Adrenal gland (tissue), 12 donors: ENCODE results near the gene DOCK8. TPM values are rescaled to one million over a fixed set of nuclear protein-coding genes. Genes with fewer than 3 reads are reported as not detected.

Experiments used
- DNase-seq, 7 donors: peaks; one replicate each; pipeline ENCODE4 v3.0.0-alpha.2; 2019 to 2020
- H3K27ac ChIP-seq, 5 donors: fragments of 200-600 bp; sonication (generic) in 4 of 5; 1 replicate in 3 of 5; 2 replicates in 2 of 5; pipeline versions ENCODE4 v1.5.1 to v1.8.0; 2016 to 2020; ENCODE audit warnings: mild to moderate bottlenecking in 1 of 5
- H3K27me3 ChIP-seq: fragments of 200-600 bp; 2 replicates; pipeline ENCODE4 v1.8.0; 2021
- H3K36me3 ChIP-seq, 2 donors: fragments of 200-600 bp; replicated peaks in 1 of 2; 1 replicate in 1 of 2; 2 replicates in 1 of 2; pipeline versions ENCODE4 v1.5.1 to v1.8.0; 2018 to 2022
- H3K4me1 ChIP-seq, 2 donors: fragments of 200-600 bp; replicated peaks in 1 of 2; 1 replicate in 1 of 2; 2 replicates in 1 of 2; pipeline versions ENCODE4 v1.5.1 to v1.8.0; 2018 to 2021
- H3K4me3 ChIP-seq, 4 donors: fragments of 200-600 bp; sonication (generic) in 3 of 4; one replicate each; pipeline ENCODE4 v1.5.1; 2016 to 2018
- H3K9me3 ChIP-seq, 3 donors: fragments of 200-600 bp; sonication (generic) in 1 of 3; replicated peaks in 1 of 3; 1 replicate in 2 of 3; 2 replicates in 1 of 3; pipeline versions ENCODE4 v1.5.1 to v1.8.0; 2016 to 2021
- CTCF ChIP-seq, 6 experiments: fragments of 450-650 bp in 4 of 6; fragments of 200-600 bp in 2 of 6; sonication (generic) in 1 of 6; IDR thresholded peaks; 1 replicate in 5 of 6; 2 replicates in 1 of 6; pipeline versions ENCODE4 v1.5.1 to v1.8.0; 2016 to 2021; ENCODE audit warnings: antibody characterized with exemption in 6 of 6, mild to moderate bottlenecking in 2 of 6, moderate library complexity in 1 of 6
- POLR2A ChIP-seq, 2 donors: fragments of 450-650 bp; IDR thresholded peaks; one replicate each; pipeline ENCODE4 v1.6.1; 2017; ENCODE audit warnings: antibody characterized with exemption in 2 of 2, mild to moderate bottlenecking in 2 of 2, moderate library complexity in 1 of 2
- WGBS, 4 donors: extraction: QIAGEN DNeasy Blood & Tissue Kit in 2 of 4; methylation state at CpG; one replicate each; pipeline versions ENCODE4 v1.1.5 to v1.1.7; 2013 to 2017; 5-methylcytosine and 5-hydroxymethylcytosine counted together
- intact Hi-C, 2 donors: fragments of 100-400 bp; cut with DNase I; formaldehyde crosslinking; loops; one replicate each; pipeline versions ENCODE4 v1.14.1 to v1.15.0; 2022 to 2023
- polyA plus RNA-seq, 3 donors: library from polyadenylated mRNA; stranded (reverse); fragments of 200-250 nt in 2 of 3; fragments of 350-450 nt in 1 of 3; fragmentation: Illumina TruSeq in 1 of 3; extraction: RNeasy Lipid Tissue Mini Kit (QIAGEN cat#74804) in 1 of 3; gene quantifications; one replicate each; pipeline ENCODE4 v1.2.3, GENCODE V29; 2013 to 2014
- total RNA-seq, 9 donors: library from RNA; depleted of rRNA in 4 of 9; stranded (reverse); fragments of >200 nt in 4 of 9; fragments of 120-200 nt in 1 of 9; fragmentation: NEBNext Ultra II Directional in 1 of 9; extraction: Animal tissue kit (Norgen Biotek cat#: 25700) in 1 of 9; gene quantifications; one replicate each; pipeline versions ENCODE4 v1.1.0 to v1.2.4, GENCODE V29; 2013 to 2023
- donor health status: healthy with polysubstance abuse.
- donor health status: Bipolar disorder and iron deficiency.
- donor health status: DM: yes; HTN: yes; CAD: no.
- donor health status: DM: no; HTN: no; CAD: no.
- donor health status: DM: no; HTN: no; CAD: no.
- donor health status: DM: yes; HTN: yes; CAD: no.

DOCK8 gene
- total and polyA plus RNA-seq, 12 donors: 8.3 to 134 (median 40.5) TPM

DNA sequence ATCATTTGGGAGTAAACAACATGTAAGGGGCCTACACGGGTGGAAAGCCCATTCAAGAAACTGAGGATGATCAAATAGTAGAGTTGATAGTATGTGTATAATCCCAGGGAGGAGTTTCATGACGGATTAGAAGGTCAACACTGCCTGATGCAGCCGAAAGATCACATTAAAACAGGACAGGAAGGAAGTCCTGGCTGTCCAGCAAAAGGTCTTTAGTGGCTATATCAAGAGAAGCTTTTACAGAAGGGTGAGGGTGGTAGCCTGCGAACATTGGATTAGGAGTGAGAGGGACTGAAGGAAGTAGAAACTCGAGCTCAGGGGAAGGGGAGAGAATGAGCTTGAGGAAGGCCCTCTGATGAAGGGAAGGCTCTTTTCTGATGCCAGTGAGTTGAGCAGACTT, 36.0 kb downstream of the DOCK8 start:
- Histone ChIP-seq H3K4me3 (no peak overlapping the region), H3K27ac (peak overlapping the region in 1 of 5 donors; percentile 31), H3K9me3 (no peaks in the 10 kb centered on the region), H3K36me3 (no peaks in the 10 kb centered on the region), H3K27me3 (no peaks in the 10 kb centered on the region), H3K4me1 (peaks cover 10 to 15% of the 10 kb centered on the region in 2 donors)
- TF ChIP-seq POLR2A (IDR thresholded peaks at IDR 0.05) (no peak), CTCF (IDR thresholded peaks at IDR 0.05) (no peak)
- intact Hi-C loops: no loop called here
- WGBS, 4 donors: 46 to 60% (median 52%) methylated on average over 5 of the region's 5 CpGs
- no peak for DNase-seq

DNA sequence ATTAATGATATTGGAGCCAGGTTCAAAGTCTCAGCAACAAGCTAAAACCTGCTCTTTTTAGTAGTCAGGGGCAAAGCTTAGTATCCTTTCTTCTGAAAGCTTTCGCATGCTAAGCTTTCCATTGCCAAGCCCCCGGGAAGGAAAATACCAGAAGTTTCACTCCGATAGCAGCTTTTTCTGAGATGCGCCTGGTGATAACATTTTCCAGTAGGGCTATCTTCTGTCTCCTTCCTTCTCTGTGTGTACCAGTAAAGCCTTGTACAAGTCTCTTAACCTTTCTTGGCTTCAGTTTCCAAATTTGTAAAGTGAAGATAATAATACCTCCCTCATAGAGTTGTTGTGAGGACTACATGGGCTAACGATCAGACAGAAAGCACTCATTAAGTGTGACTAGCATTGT, 36.7 kb downstream of the DOCK8 start:
- 79 to 97% (median 91%) methylated on average over 5 of the region's 5 CpGs for WGBS, 4 donors
- intact Hi-C loops: no loop called here
- DNase-seq: no peak

DNA sequence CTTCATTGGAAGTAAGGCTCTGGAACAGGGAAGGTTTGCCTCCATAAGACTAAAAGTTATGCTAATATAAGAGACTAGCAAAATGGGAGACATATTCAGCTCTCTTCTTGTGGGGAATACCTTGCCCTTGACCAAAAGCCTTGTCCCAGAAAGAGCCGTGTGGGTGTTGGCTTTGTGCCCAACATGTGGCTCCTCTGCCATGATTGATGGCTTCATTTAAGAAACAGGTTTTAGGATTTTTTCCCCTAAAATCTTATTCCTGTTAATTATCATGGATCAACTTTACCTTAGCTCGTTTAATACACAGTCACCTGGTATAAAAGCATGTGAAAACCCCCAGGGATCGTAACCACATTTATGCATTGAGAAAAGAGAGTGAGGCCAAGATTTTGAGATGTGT, 38.9 kb downstream of the DOCK8 start:
- intact Hi-C loops: no loop called here
- H3K9me3 ChIP-seq: no peaks in the 10 kb centered on the region
- H3K4me1 ChIP-seq: peaks cover 10 to 15% of the 10 kb centered on the region in 2 donors
- H3K27ac ChIP-seq: no peak overlapping the region
- no peaks in the 10 kb centered on the region for H3K36me3 ChIP-seq
- no peak for TF ChIP-seq CTCF (IDR thresholded peaks at IDR 0.05)
- TF ChIP-seq POLR2A (IDR thresholded peaks at IDR 0.05): no peak
- 51 to 65% (median 58%) methylated on average over 3 of the region's 3 CpGs for whole genome bisulfite sequencing, 4 donors
- H3K27me3 ChIP-seq: no peaks in the 10 kb centered on the region
- no peak overlapping the region for H3K4me3 ChIP-seq
- DNase-seq: peak in 2 of 7 donors; percentile 29 to 42

More for the DNA sequence above, 36.7 kb downstream of the DOCK8 start:
- no peaks in the 10 kb centered on the region for H3K27me3 ChIP-seq
- TF ChIP-seq CTCF (IDR thresholded peaks at IDR 0.05) (no peak), POLR2A (IDR thresholded peaks at IDR 0.05) (no peak)
- H3K4me1 ChIP-seq: peaks cover 10 to 15% of the 10 kb centered on the region in 2 donors
- no peaks in the 10 kb centered on the region for H3K36me3 ChIP-seq
- H3K27ac ChIP-seq: no peak overlapping the region
- no peak overlapping the region for H3K4me3 ChIP-seq
- H3K9me3 ChIP-seq: no peaks in the 10 kb centered on the region

GRCh38 chr9:254516-254915, 39.9 kb downstream of the DOCK8 start:
- TF ChIP-seq POLR2A (IDR thresholded peaks at IDR 0.05) (no peak), CTCF (IDR thresholded peaks at IDR 0.05) (peak in 1 of 6 experiments; percentile 17)
- Histone ChIP-seq H3K27ac (peak overlapping the region in 2 of 5 donors; percentile 5 to 11), H3K27me3 (no peaks in the 10 kb centered on the region), H3K9me3 (no peaks in the 10 kb centered on the region), H3K4me1 (peaks cover 10 to 15% of the 10 kb centered on the region in 2 donors), H3K4me3 (no peak overlapping the region), H3K36me3 (no peaks in the 10 kb centered on the region)
- WGBS, 4 donors: 54 to 63% (median 61%) methylated on average over 4 of the region's 4 CpGs
- intact Hi-C loops: no loop called here
- peak in 1 of 7 donors; percentile 24 for DNase-seq
